Astrocyte of the cerebellum (primary cell): Measurements from ENCODE around the gene RNF213.

Experiments
- DNase-seq: peaks from one replicate; pipeline ENCODE4 v3.0.0-alpha.2; 2011; ENCODE audit warnings: low read depth
- H3K4me3 ChIP-seq: 2 replicates; pipeline ENCODE4 v1.5.1; 2011; ENCODE audit warnings: mild to moderate bottlenecking, low read depth, low read length, moderate library complexity
- CTCF ChIP-seq: IDR thresholded peaks from 2 replicates; pipeline ENCODE4 v1.5.1; 2012; ENCODE audit warnings: low read length, low read depth, moderate library complexity, mild to moderate bottlenecking; ENCODE audit errors: missing control alignments
- in situ Hi-C: cut with HindIII; loops from 2 replicates; pipeline ENCODE4 v1.10.0; 2017; ENCODE audit warnings: low sequenced_read_pairs

The RNF213 gene

GRCh38 chr17:80388601-80389000 lies 127.9 kb downstream of the RNF213 start:
- no peak for TF ChIP-seq CTCF
- in situ Hi-C loops = no loop called here
- no peak for DNase-seq
- no peak overlapping the region for H3K4me3 ChIP-seq

- no peak for TF ChIP-seq CTCF
Observed at GRCh38 chr17:80389011-80389995, 128.7 kb downstream of the RNF213 start.

GRCh38 chr17:80393241-80393890 lies 132.7 kb downstream of the RNF213 start:
- H3K4me3 ChIP-seq = no peak overlapping the region
- no peak for TF ChIP-seq CTCF
- no peak for DNase-seq
- in situ Hi-C loops = no loop called here

More at GRCh38 chr17:80389011-80389995, 128.7 kb downstream of the RNF213 start:
- no peak for DNase-seq
- no peak overlapping the region for H3K4me3 ChIP-seq
- in situ Hi-C loops = no loop called here

GRCh38 chr17:80393961-80394360 lies 133.3 kb downstream of the RNF213 start:
- no peak for TF ChIP-seq CTCF
- in situ Hi-C loops = no loop called here
- DNase-seq = no peak
- no peak overlapping the region for H3K4me3 ChIP-seq

GRCh38 chr17:80394629-80395216 lies 134.1 kb downstream of the RNF213 start:
- no peak overlapping the region for H3K4me3 ChIP-seq
- DNase-seq = no peak
- in situ Hi-C loops = no loop called here
- no peak for TF ChIP-seq CTCF

GRCh38 chr17:80395402-80396151 lies 134.9 kb downstream of the RNF213 start:
- TF ChIP-seq CTCF = no peak
- in situ Hi-C loops = no loop called here
- H3K4me3 ChIP-seq = no peak overlapping the region
- DNase-seq = no peak
